Calu3 (cell line): ENCODE results near the gene NISCH. TPM values are rescaled to one million over a fixed set of nuclear protein-coding genes. Genes with fewer than 3 reads are reported as not detected.

Source experiments
- BruUV-seq: library from RNA; stranded (reverse); fragments of 400-500 nt; replicated peaks from 2 replicates; lab custom pipeline; 2021; lab: Mats Ljungman, UMichigan
- CTCF ChIA-PET: fragments of 300-600 bp; sonication (Branson Sonifier 250); formaldehyde crosslinking; loops from one replicate; lab custom pipeline; 2022; ENCODE audit warnings: antibody characterized with exemption; lab: Charles Lee
- DNase-seq: peaks from one replicate; pipeline ENCODE4 v3.0.0; 2022
- H3K27ac Mint-ChIP-seq: one replicate; pipeline ENCODE4 v1.8.0; 2022; ENCODE audit warnings: mixed read lengths; ENCODE audit not compliant: unreplicated experiment
- H3K27me3 Mint-ChIP-seq: one replicate; pipeline ENCODE4 v1.8.0; 2022; ENCODE audit warnings: mixed read lengths; ENCODE audit not compliant: unreplicated experiment
- H3K36me3 Mint-ChIP-seq: one replicate; pipeline ENCODE4 v1.8.0; 2022; ENCODE audit warnings: mild to moderate bottlenecking, moderate library complexity, mixed read lengths; ENCODE audit not compliant: insufficient read depth, unreplicated experiment
- H3K4me1 Mint-ChIP-seq: one replicate; pipeline ENCODE4 v1.8.0; 2022; ENCODE audit warnings: mild to moderate bottlenecking, low read depth, mixed read lengths; ENCODE audit not compliant: unreplicated experiment
- H3K4me3 Mint-ChIP-seq: one replicate; pipeline ENCODE4 v1.8.0; 2022; ENCODE audit warnings: mild to moderate bottlenecking, low read depth, moderate library complexity, mixed read lengths; ENCODE audit not compliant: unreplicated experiment
- H3K9me3 Mint-ChIP-seq: one replicate; pipeline ENCODE4 v1.8.0; 2022; ENCODE audit warnings: low read depth, mixed read lengths; ENCODE audit not compliant: unreplicated experiment
- CTCF ChIP-seq: fragments of 200-600 bp; IDR thresholded peaks from one replicate; pipeline ENCODE4 v1.8.0; 2022; ENCODE audit warnings: antibody characterized with exemption; ENCODE audit not compliant: unreplicated experiment
- intact Hi-C: fragments of 100-400 bp; cut with micrococcal nuclease; formaldehyde crosslinking; loops from one replicate; pipeline ENCODE4 v1.10.0; 2022; ENCODE audit not compliant: unreplicated experiment
- total RNA-seq: library from RNA; stranded (reverse); gene quantifications from 2 replicates; pipeline ENCODE4 v1.2.3, GENCODE V29; 2022

NISCH gene
- total RNA-seq, 1 experiment from 2014 or later, result 58.6 TPM

- BruUV-seq, result no TSS peak
- intact Hi-C loops, result no loop called here
- CTCF ChIA-PET, result no interaction called here
- H3K9me3 Mint-ChIP-seq, result no peaks in the 10 kb centered on the region
- H3K27ac Mint-ChIP-seq, result no peak overlapping the region
- no peak overlapping the region for H3K4me3 Mint-ChIP-seq
- DNase-seq, result no peak
- no peak for TF ChIP-seq CTCF
- no peaks in the 10 kb centered on the region for H3K4me1 Mint-ChIP-seq
- no peaks in the 10 kb centered on the region for H3K27me3 Mint-ChIP-seq
- peaks cover 21% of the 10 kb centered on the region for H3K36me3 Mint-ChIP-seq
Observed at GRCh38 chr3:52470920-52471319, 15.5 kb downstream of the NISCH start.

GRCh38 chr3:52471371-52472238 is 16.2 kb downstream of the NISCH start:
- Mint-ChIP-seq H3K27me3 (no peaks in the 10 kb centered on the region), H3K4me1 (no peaks in the 10 kb centered on the region), H3K36me3 (peaks cover 21% of the 10 kb centered on the region), H3K4me3 (no peak overlapping the region), H3K9me3 (no peaks in the 10 kb centered on the region), H3K27ac (no peak overlapping the region)
- peak; percentile 70 for DNase-seq
- BruUV-seq, result no TSS peak
- CTCF ChIA-PET, result no interaction called here
- intact Hi-C loops, result no loop called here
- peak; percentile 60 for TF ChIP-seq CTCF

GRCh38 chr3:52472239-52473000 is 17.0 kb downstream of the NISCH start:
- H3K4me3 Mint-ChIP-seq, result no peak overlapping the region
- H3K36me3 Mint-ChIP-seq, result peaks cover 21% of the 10 kb centered on the region
- CTCF ChIA-PET, result no interaction called here
- DNase-seq, result no peak
- no peaks in the 10 kb centered on the region for H3K9me3 Mint-ChIP-seq
- H3K27me3 Mint-ChIP-seq, result no peaks in the 10 kb centered on the region
- TF ChIP-seq CTCF, result no peak
- no peaks in the 10 kb centered on the region for H3K4me1 Mint-ChIP-seq
- H3K27ac Mint-ChIP-seq, result no peak overlapping the region
- BruUV-seq, result no TSS peak
- intact Hi-C loops, result no loop called here

- H3K36me3 Mint-ChIP-seq, result peaks cover 21% of the 10 kb centered on the region
- no peaks in the 10 kb centered on the region for H3K27me3 Mint-ChIP-seq
- H3K27ac Mint-ChIP-seq, result no peak overlapping the region
- no peaks in the 10 kb centered on the region for H3K9me3 Mint-ChIP-seq
- BruUV-seq, result no TSS peak
- intact Hi-C loops, result no loop called here
- no peak for TF ChIP-seq CTCF
- no peak overlapping the region for H3K4me3 Mint-ChIP-seq
- H3K4me1 Mint-ChIP-seq, result no peaks in the 10 kb centered on the region
- no peak for DNase-seq
- CTCF ChIA-PET, result no interaction called here
Observed at GRCh38 chr3:52473026-52473425, 17.6 kb downstream of the NISCH start.
